Head of caudate nucleus (tissue), 42 donors: ENCODE results near the gene HOXD1.

Experiments
- DNase-seq, 42 donors: peaks; one replicate each; pipeline versions ENCODE4 v3.0.0 to v3.0.0-alpha.2; 2020 to 2021; ENCODE audit warnings: mixed read lengths in 7 of 42
- intact Hi-C: fragments of 100-400 bp; cut with DNase I; formaldehyde crosslinking; loops from one replicate; pipeline ENCODE4 v1.15.0; 2022

HOXD1 gene

DNA sequence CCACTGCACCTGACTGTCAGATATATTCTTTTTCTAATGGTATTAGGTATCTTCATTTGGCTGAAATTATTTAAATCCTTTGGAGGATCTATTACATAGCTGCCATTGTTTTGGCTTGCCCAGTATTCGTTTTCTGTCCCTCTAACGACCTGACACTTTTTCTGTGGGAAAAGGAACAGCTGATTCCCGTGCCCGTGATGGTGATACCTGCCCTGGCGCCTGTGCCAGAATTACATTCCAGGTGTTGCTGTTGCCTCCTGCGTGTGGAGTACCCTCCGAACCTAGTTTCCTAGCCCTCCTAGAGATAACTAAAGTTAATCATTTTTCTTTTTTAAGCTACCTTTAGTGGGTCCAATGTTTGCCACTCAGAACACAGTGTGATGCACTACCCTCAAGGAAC is 14.0 kb downstream of the HOXD1 start:
- intact Hi-C loops = no loop called here
- no peak for DNase-seq

DNA sequence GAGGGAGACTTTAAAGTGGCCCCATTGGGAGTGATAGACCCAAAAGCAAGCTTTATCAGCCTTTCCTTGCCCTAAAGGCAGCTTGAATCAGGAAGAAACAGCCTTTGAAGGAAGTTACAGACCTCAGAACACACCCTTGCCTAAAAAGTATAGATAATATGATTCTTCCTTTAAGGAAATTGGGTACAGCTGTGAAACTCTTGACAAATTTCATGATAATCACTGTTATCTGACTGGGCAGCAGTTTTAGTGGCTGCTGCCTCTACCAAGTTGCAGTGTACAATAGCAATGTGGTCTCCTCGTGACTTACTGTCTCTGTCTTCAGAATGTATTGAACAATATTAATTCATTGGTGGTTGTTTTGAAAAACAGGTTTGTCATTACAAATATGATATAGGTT is 16.7 kb downstream of the HOXD1 start:
- no peak for DNase-seq
- intact Hi-C loops = no loop called here

DNA sequence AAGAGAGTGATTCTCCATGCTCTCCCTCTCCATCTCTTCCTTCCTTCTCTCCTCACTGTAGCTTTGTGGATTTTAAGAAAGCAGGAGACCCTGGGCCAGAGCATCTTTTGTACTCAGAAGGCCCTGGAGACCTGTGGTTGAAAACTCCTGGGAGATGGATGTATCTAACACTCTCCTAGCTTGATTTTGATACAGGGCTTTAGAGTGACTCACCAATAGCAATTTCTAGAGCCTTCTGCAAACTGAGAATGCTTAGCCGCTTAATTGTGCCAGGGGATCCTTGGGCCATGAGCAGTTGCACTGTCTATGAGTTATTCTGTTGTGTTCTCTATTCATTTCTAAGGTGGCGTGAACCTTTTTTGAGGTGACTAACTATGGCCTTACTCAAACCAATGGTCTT is 17.7 kb downstream of the HOXD1 start:
- DNase-seq = no peak
- intact Hi-C loops = no loop called here

DNA sequence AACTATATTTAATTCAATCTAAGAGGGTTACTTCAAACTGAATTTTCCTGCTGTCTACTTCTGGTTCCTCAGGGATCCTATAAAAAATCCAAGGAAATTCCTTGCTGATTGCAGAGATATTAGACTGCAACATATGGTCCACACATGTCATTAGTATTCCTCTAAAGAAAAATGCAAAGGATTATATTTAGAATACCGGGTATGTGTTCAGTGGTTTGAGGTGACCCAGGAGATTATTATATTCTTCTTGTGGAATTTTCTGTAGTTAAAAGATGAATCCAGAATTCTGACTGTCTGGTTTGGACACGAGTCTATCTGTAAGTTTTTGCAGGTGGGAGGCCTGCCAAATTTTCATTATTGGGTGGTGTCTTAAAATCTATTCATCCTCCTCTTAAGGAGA is 18.2 kb downstream of the HOXD1 start:
- intact Hi-C loops = no loop called here
- no peak for DNase-seq

DNA sequence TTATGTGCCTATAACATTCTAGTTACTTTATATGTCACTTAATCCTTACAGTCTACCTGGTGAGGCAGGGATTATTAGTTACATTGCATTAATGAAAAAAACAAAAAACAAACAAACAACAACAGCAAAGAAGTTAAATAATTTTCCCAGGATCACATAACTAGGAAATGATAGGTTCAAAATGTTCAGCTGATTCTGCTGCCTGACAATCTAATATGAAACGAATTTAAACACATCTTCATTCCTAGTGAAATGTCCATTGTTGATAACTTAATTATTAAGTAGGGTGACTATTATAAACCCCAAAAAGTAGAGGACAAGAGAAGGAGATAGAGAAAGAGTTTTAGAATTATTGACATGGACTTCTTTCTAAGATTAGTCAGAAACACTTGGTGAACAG is 22.6 kb downstream of the HOXD1 start:
- intact Hi-C loops = no loop called here
- no peak for DNase-seq

DNA sequence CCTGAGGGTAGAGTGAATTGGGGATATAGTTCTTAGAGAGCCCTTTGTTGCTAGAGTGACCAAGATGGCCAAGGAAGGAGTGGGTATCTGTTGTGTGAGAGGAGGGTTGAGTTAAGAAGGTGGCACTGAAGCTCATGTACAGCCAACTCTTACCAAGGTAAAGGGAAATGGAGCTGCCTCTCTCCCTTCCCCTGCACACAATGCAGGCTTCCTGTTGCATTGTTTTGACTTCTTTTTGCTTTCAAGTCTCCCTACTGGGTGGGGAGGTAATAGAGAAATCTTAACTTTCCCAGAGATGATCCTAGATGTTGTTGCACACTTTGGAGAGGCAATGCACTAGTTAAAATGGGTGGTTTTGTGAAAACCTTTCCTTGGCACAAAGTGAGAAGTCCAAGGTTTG is 23.8 kb downstream of the HOXD1 start:
- intact Hi-C loops = no loop called here
- DNase-seq = no peak

DNA sequence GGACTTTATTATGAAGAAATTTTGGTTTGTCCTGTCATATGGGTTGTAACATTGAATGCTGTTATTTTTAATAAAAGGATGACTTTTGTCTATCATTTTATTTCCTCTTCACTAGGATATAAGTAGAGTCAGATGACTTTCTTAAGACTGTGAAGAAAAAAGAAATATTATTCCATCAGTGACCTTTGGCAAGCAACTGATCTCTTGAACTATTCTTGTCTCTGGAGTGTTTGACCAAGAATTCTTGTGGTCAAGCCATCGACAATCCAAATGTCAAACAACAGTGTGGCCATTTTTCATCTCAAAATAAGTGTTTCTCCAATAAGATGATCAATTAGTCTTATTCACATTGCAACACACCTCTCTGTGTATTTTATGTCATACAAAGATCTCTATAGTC is 24.9 kb downstream of the HOXD1 start:
- intact Hi-C loops = no loop called here

DNA sequence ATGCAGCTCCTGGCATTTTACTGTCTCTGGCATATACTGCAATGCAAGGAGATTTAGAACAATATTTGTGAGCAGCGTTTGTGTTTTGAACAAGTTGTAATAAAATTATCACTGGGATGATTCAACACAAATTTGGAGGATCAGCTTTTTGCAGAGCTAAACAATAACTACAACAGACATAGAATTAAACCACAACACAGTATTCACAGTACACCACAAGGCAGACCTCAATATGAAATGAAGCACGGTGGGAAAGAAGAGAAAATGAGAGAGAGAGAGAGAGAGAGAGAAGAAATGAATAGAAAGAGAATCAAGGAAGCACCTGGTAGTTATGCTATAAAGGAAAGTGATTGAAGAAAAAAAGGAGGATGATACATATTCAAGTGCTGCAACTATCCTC is 39.4 kb downstream of the HOXD1 start:
- intact Hi-C loops = no loop called here
- no peak for DNase-seq

More for the DNA sequence above, 24.9 kb downstream of the HOXD1 start:
- DNase-seq = no peak

DNA sequence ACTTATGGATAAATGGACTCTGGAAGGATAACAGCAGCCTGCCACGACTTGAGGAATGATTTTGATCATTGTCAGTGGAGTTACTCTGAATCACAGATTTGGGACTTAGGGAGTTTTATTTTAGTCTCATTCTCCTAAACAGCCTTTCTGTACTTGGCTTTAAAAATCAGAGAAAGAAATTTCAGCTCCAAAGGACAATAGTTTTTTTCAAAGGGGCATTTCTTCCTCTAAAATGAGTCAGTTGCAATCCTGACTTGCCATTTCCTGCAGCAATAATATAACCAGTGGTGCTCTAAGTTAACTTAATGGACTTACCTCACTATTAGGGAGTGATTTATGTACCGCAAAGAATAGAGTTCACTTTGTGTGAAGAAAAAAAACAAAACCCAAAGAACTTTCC is 45.7 kb downstream of the HOXD1 start:
- no peak for DNase-seq
- intact Hi-C loops = no loop called here

DNA sequence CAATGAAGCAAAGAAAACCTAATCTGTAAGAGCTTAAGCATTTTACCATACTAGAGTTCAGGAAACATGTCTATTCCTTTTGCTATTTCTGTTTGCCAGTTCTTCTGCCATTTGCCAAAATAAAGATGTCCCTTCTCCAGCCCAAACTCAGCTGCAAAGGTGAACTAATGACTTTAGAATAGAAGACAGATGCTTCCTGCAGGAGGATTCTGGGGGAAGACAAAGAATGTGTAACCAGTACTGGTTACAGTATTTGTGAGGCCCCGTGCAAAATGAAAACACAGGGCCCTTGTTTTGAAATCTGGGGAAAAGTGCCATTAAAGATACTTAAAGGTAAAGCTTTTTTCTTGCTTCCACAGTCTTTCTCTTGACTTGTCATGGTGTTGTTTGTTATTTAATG is 46.5 kb downstream of the HOXD1 start:
- intact Hi-C loops = no loop called here
- no peak for DNase-seq

DNA sequence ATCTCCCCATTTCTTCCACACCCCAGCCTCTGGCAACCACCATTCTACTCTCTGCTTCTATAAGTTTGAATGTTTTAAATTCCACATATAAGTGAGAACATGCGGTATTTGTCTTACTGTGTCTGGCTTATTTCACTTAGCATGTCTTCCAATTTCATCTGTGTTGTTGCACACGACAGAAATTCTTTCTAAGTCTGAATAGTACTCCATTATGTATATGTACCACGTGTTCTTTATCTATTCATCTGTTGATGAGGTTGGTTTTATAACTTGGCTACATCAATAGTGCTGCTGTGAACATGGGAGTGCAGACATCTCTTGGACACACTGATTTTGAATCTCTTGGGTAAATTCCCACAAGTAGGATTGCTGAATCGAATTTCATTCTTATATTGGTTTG is 49.0 kb downstream of the HOXD1 start:
- intact Hi-C loops = no loop called here
- no peak for DNase-seq

DNA sequence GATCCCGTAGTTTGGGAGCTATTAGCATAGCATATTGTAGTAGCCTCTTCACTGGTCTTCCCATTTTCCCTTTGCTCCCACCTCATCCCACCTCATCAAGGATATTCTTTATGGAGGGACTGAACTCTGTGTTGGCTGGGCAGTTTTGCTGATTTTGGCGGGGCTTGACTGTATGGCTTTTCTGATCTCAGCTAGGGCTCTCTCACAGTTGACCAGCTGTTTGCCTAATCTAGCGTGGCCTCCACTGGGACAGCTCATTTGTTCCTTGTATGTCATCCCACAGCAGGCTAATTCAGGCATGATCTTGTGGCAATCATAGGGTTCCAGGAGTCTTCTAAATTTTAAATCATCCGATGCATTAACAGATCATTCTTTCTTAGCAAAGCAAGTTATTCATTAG is 50.6 kb downstream of the HOXD1 start:
- intact Hi-C loops = no loop called here
- DNase-seq = no peak

DNA sequence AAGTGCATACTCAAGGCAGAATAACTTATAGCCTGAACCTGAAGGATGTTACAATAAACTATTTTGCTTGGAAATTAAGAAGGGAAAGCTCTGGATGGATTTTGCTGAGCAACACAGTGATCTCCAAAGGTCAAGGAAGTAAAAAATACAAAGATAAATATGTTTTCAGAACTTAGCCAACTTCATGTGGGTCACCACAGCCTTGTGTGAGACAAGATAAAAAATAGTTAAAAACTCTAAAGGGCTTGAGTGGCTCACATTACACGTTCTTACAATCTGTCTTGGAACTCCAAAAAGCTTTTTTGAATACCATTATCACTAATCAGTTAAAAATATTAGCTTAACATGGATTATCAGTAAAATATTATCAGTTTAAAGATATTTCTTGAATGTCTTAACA is 51.8 kb downstream of the HOXD1 start:
- DNase-seq = no peak
- intact Hi-C loops = no loop called here
